GM12878 (cell line): ENCODE results near the gene LRRC26. TPM values are rescaled to one million over a fixed set of nuclear protein-coding genes. Genes with fewer than 3 reads are reported as not detected.

Experiments used
- BACH1 ChIP-seq: fragments of 450-650 bp; IDR thresholded peaks from 2 replicates; pipeline ENCODE4 v1.6.1; 2017; ENCODE audit warnings: mild to moderate bottlenecking, borderline replicate concordance
- BCL3 ChIP-seq: IDR thresholded peaks from 2 replicates; pipeline ENCODE4 v1.6.1; 2011; ENCODE audit warnings: borderline replicate concordance, low read depth, mild to moderate bottlenecking, moderate library complexity, low read length; ENCODE audit not compliant: insufficient read depth, poor library complexity, severe bottlenecking
- CEBPB ChIP-seq, 2 experiments: fragments of 150-350 bp in 1 of 2; IDR thresholded peaks; 2 replicates each; pipeline ENCODE4 v1.6.1; 2012 to 2014; ENCODE audit warnings: low read depth in 2 of 2, low read length in 2 of 2, borderline replicate concordance in 1 of 2, inconsistent platforms in 1 of 2
- CTCF ChIP-seq, 3 experiments: IDR thresholded peaks in 2 of 3; conservative IDR thresholded peaks in 1 of 3; 2 replicates each; pipeline ENCODE4 v1.5.1; 2011; ENCODE audit warnings: low read depth in 3 of 3, low read length in 3 of 3, mild to moderate bottlenecking in 3 of 3, control low read depth in 2 of 3, moderate library complexity in 2 of 3, inconsistent platforms in 1 of 3, mixed read lengths in 1 of 3; ENCODE audit not compliant: control insufficient read depth in 2 of 3, insufficient read depth in 1 of 3; ENCODE audit errors: extremely low read depth in 1 of 3
- IKZF2 ChIP-seq, 2 experiments: fragments of 450-650 bp; IDR thresholded peaks; 2 replicates each; pipeline ENCODE4 v1.6.1; 2017; ENCODE audit warnings: mild to moderate bottlenecking in 2 of 2, moderate library complexity in 2 of 2
- MEF2A ChIP-seq: IDR thresholded peaks from 2 replicates; pipeline ENCODE4 v1.6.1; 2011; ENCODE audit warnings: low read depth, mild to moderate bottlenecking, low read length, moderate library complexity; ENCODE audit not compliant: insufficient read depth
- NFIC ChIP-seq: IDR thresholded peaks from 2 replicates; pipeline ENCODE4 v1.6.1; 2012; ENCODE audit warnings: low read depth, mild to moderate bottlenecking, inconsistent platforms, low read length, moderate library complexity
- NFYB ChIP-seq: IDR thresholded peaks from 2 replicates; pipeline ENCODE4 v1.6.1; 2011; ENCODE audit warnings: low read depth, mild to moderate bottlenecking, low read length, improper control_type of control experiment, moderate library complexity; ENCODE audit not compliant: insufficient read depth
- PAX8 ChIP-seq: fragments of 450-650 bp; IDR thresholded peaks from 2 replicates; pipeline ENCODE4 v1.6.1; 2017; ENCODE audit warnings: mild to moderate bottlenecking, moderate library complexity
- POU2F2 ChIP-seq: IDR thresholded peaks from 3 replicates; pipeline ENCODE4 v1.6.1; 2011; ENCODE audit warnings: low read depth, mild to moderate bottlenecking, low read length, borderline replicate concordance
- RELA ChIP-seq: fragments of 450-650 bp; IDR thresholded peaks from 2 replicates; pipeline ENCODE4 v1.8.0; 2014; ENCODE audit warnings: borderline replicate concordance; ENCODE audit not compliant: partially characterized antibody
- RFX5 ChIP-seq: IDR thresholded peaks from 2 replicates; pipeline ENCODE4 v1.6.1; 2011; ENCODE audit warnings: low read depth, low read length, improper control_type of control experiment
- SMARCA5 ChIP-seq: fragments of 450-650 bp; IDR thresholded peaks from 2 replicates; pipeline ENCODE4 v1.6.1; 2017; ENCODE audit warnings: mild to moderate bottlenecking
- SRF ChIP-seq, 2 experiments: IDR thresholded peaks; 2 replicates each; pipeline ENCODE4 v1.6.1; 2011; ENCODE audit warnings: low read depth in 2 of 2, low read length in 2 of 2, mild to moderate bottlenecking in 1 of 2, moderate library complexity in 1 of 2
- SUZ12 ChIP-seq: fragments of 200-600 bp; sonication (generic); IDR thresholded peaks from one replicate; pipeline ENCODE4 v1.6.1; 2018; ENCODE audit warnings: antibody characterized with exemption, mild to moderate bottlenecking; ENCODE audit not compliant: unreplicated experiment
- YY1 ChIP-seq: IDR thresholded peaks from 2 replicates; pipeline ENCODE4 v1.6.1; 2011; ENCODE audit warnings: low read depth, mild to moderate bottlenecking, low read length
- ZBED1 ChIP-seq: IDR thresholded peaks from 2 replicates; pipeline ENCODE4 v1.6.1; 2016; ENCODE audit warnings: borderline replicate concordance
- polyA plus RNA-seq, 11 experiments: library from polyadenylated mRNA; depleted of rRNA in 4 of 11; unstranded in 6 of 11; stranded (reverse) in 5 of 11; fragments of >200 nt; fragmentation: Nextera tagmentation in 4 of 11; fragmentation: Illumina TruSeq in 1 of 11; extraction: Ambion mirVana in 4 of 11; extraction: Trizol in 1 of 11; gene quantifications; 1 replicate in 1 of 11; 2 replicates in 10 of 11; pipeline versions ENCODE4 v1.2.1 to v1.2.3, GENCODE V29; 2011 to 2016; ENCODE audit warnings: inconsistent platforms in 2 of 11, missing spikeins in 2 of 11, low read depth in 1 of 11
- total RNA-seq, 4 experiments: library from RNA; depleted of rRNA in 3 of 4; stranded (reverse); fragments of >200 nt in 3 of 4; fragmentation: Illumina TruSeq in 1 of 4; extraction: Trizol in 1 of 4; gene quantifications; 2 replicates each; pipeline versions ENCODE4 v1.2.1 to v1.2.3, GENCODE V29; 2013 to 2021
- TF ChIP-seq, protein P1 (sequence below): fragments of 450-650 bp; IDR thresholded peaks from 2 replicates; pipeline ENCODE4 v1.6.1; 2017; ENCODE audit warnings: mild to moderate bottlenecking, moderate library complexity
- TF ChIP-seq, protein P2 (sequence below): fragments of 450-650 bp; IDR thresholded peaks from 2 replicates; pipeline ENCODE4 v1.6.1; 2017; ENCODE audit warnings: antibody characterized with exemption, mild to moderate bottlenecking, moderate library complexity

LRRC26 gene
- total and polyA plus RNA-seq, 10 of the 15 experiments (the other 5 are each of a cell fraction or from before 2014, with no cell fraction given): 0.29 to 0.91 (median 0.64) TPM; not detected in 5

DNA sequence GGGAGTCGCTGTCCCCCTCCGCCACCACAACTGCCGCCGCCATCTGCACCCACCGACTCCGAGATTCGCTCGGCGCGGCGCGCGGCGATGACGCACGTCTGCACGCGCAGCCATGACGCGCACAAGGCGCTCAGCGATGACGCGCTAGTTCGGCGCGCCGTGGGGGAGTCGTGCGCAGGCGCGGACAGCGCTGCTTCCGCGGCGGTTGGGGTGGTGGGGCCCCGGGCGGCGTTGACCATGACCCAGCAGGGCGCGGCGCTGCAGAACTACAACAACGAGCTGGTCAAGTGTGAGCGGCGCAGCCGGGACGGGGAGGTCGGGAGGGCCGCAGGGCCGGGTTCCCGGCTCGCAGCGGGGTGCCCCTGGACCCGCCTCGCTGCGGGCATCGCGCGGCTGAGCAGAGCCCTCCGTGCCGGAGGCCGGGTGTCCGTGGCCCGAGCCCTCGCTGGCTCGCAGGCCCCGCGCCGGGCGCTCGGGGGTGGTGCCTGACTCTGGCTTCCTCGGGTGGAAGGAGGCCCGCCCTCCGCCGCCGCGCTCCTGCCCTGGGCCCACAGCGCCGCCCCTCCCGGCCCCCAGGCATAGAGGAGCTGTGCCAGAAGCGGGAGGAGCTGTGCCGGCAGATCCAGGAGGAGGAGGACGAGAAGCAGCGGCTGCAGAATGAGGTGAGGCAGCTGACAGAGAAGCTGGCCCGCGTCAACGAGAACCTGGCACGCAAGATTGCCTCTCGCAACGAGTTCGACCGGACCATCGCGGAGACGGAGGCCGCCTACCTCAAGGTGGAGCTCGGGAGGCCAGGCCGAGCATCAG, 18.8 kb upstream of the LRRC26 start, which contains the start of the genes ANAPC2 and SSNA1 (continued):
- TF ChIP-seq, protein P1, sequence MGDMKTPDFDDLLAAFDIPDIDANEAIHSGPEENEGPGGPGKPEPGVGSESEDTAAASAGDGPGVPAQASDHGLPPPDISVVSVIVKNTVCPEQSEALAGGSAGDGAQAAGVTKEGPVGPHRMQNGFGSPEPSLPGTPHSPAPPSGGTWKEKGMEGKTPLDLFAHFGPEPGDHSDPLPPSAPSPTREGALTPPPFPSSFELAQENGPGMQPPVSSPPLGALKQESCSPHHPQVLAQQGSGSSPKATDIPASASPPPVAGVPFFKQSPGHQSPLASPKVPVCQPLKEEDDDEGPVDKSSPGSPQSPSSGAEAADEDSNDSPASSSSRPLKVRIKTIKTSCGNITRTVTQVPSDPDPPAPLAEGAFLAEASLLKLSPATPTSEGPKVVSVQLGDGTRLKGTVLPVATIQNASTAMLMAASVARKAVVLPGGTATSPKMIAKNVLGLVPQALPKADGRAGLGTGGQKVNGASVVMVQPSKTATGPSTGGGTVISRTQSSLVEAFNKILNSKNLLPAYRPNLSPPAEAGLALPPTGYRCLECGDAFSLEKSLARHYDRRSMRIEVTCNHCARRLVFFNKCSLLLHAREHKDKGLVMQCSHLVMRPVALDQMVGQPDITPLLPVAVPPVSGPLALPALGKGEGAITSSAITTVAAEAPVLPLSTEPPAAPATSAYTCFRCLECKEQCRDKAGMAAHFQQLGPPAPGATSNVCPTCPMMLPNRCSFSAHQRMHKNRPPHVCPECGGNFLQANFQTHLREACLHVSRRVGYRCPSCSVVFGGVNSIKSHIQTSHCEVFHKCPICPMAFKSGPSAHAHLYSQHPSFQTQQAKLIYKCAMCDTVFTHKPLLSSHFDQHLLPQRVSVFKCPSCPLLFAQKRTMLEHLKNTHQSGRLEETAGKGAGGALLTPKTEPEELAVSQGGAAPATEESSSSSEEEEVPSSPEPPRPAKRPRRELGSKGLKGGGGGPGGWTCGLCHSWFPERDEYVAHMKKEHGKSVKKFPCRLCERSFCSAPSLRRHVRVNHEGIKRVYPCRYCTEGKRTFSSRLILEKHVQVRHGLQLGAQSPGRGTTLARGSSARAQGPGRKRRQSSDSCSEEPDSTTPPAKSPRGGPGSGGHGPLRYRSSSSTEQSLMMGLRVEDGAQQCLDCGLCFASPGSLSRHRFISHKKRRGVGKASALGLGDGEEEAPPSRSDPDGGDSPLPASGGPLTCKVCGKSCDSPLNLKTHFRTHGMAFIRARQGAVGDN: peak; percentile 85
- TF ChIP-seq YY1 (peak; percentile 95), CEBPB (IDR thresholded peaks at IDR 0.05; ENCODE audit: borderline replicate concordance in 1 of 2, low read depth in 2 of 2, low read length in 2 of 2) (no peak), SUZ12 (no peak), BCL3 (no peak), SMARCA5 (peak; percentile 87), CTCF (IDR thresholded peaks at IDR 0.05 in 2 of 3, conservative IDR thresholded peaks at IDR 0.05 in 1 of 3; ENCODE audit: control insufficient read depth in 2 of 3, extremely low read depth in 1 of 3, insufficient read depth in 1 of 3, low read depth in 3 of 3, low read length in 3 of 3) (peak; percentile 41 to 58 (median 52)), MEF2A (no peak), IKZF2 (IDR thresholded peaks at IDR 0.05) (no peak; a peak in 1 of 4 replicates), RFX5 (peak; percentile 32; the same call in 1 of the 2 replicates), ZBED1 (no peak), PAX8 (no peak), NFIC (no peak), RELA (peak; percentile 87), POU2F2 (peak; percentile 70), SRF (IDR thresholded peaks at IDR 0.05; ENCODE audit: low read depth in 2 of 2, low read length in 2 of 2) (peak; percentile 90 to 98), NFYB (no peak), BACH1 (peak; percentile 65; the same call in 1 of the 2 replicates)
- TF ChIP-seq, protein P2, sequence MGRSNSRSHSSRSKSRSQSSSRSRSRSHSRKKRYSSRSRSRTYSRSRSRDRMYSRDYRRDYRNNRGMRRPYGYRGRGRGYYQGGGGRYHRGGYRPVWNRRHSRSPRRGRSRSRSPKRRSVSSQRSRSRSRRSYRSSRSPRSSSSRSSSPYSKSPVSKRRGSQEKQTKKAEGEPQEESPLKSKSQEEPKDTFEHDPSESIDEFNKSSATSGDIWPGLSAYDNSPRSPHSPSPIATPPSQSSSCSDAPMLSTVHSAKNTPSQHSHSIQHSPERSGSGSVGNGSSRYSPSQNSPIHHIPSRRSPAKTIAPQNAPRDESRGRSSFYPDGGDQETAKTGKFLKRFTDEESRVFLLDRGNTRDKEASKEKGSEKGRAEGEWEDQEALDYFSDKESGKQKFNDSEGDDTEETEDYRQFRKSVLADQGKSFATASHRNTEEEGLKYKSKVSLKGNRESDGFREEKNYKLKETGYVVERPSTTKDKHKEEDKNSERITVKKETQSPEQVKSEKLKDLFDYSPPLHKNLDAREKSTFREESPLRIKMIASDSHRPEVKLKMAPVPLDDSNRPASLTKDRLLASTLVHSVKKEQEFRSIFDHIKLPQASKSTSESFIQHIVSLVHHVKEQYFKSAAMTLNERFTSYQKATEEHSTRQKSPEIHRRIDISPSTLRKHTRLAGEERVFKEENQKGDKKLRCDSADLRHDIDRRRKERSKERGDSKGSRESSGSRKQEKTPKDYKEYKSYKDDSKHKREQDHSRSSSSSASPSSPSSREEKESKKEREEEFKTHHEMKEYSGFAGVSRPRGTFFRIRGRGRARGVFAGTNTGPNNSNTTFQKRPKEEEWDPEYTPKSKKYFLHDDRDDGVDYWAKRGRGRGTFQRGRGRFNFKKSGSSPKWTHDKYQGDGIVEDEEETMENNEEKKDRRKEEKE: 0 out of 2 replicates have a peak, but pooled peaks have one; percentile 20
